Measurements from ENCODE around the gene CNR1.

Gene CNR1

DNA sequence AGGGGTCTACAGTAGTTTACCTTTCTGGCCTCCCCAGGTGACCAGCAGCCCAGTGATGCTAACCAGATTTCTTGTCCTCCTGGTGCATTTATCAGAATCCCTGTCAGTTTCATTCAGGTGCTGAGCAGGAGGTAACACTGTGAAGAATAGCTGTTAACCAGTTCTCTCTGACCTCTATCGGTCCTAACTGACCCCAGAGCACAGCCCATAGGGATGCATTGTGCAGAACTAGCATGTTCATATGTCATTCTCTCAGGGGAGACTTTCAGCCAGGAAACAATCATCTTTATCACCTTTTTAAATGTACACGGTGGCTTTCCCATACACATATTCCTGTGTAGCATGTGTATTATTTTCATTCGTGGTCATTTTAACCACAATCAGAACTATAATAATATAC is 49.9 kb downstream of the CNR1 start:
- H3K4me3 ChIP-seq (ENCODE audit: control insufficient read depth, low read depth, low read length) = no peak overlapping the region
- TF ChIP-seq CTCF (IDR thresholded peaks at IDR 0.05; ENCODE audit: control insufficient read depth, insufficient read depth, low read depth, low read length, missing control alignments) = no peak
- no peak for DNase-seq (ENCODE audit: low read depth)

DNA sequence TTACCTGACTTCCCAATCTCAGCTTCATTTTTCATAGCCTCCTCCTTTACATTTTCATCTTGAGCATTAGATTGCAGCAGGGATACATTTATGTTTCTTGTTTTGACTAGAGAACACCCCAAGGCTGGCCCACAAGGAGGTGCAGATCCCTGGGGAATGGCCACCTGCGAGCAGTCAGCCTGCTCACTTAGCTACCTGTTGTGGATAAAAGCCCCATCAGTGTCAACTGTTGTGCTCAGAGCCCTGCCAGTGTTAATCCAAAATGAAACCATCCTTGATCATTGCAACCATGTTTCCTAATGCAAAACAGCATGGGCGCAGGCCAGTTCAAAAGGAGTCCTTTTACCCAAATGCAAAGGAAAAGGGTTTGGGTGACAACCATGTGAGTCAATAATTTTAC is 50.8 kb downstream of the CNR1 start:
- no peak for DNase-seq (ENCODE audit: low read depth)
- no peak for TF ChIP-seq CTCF (IDR thresholded peaks at IDR 0.05; ENCODE audit: control insufficient read depth, insufficient read depth, low read depth, low read length, missing control alignments)
- no peak overlapping the region for H3K4me3 ChIP-seq (ENCODE audit: control insufficient read depth, low read depth, low read length)

- no peak for DNase-seq (ENCODE audit: low read depth)
- no peak for TF ChIP-seq CTCF (IDR thresholded peaks at IDR 0.05; ENCODE audit: control insufficient read depth, insufficient read depth, low read depth, low read length, missing control alignments)
Measured at GRCh38 chr6:88114838-88115237, 51.3 kb downstream of the CNR1 start.

GRCh38 chr6:88111991-88112390 is 54.2 kb downstream of the CNR1 start:
- no peak overlapping the region for H3K4me3 ChIP-seq (ENCODE audit: control insufficient read depth, low read depth, low read length)
- no peak for DNase-seq (ENCODE audit: low read depth)
- no peak for TF ChIP-seq CTCF (IDR thresholded peaks at IDR 0.05; ENCODE audit: control insufficient read depth, insufficient read depth, low read depth, low read length, missing control alignments)

More at GRCh38 chr6:88114838-88115237, 51.3 kb downstream of the CNR1 start:
- H3K4me3 ChIP-seq (ENCODE audit: control insufficient read depth, low read depth, low read length) = no peak overlapping the region

GRCh38 chr6:88107241-88107640 is 58.9 kb downstream of the CNR1 start:
- TF ChIP-seq CTCF (IDR thresholded peaks at IDR 0.05; ENCODE audit: control insufficient read depth, insufficient read depth, low read depth, low read length, missing control alignments) = no peak
- DNase-seq (ENCODE audit: low read depth) = no peak
- no peak overlapping the region for H3K4me3 ChIP-seq (ENCODE audit: control insufficient read depth, low read depth, low read length)

DNA sequence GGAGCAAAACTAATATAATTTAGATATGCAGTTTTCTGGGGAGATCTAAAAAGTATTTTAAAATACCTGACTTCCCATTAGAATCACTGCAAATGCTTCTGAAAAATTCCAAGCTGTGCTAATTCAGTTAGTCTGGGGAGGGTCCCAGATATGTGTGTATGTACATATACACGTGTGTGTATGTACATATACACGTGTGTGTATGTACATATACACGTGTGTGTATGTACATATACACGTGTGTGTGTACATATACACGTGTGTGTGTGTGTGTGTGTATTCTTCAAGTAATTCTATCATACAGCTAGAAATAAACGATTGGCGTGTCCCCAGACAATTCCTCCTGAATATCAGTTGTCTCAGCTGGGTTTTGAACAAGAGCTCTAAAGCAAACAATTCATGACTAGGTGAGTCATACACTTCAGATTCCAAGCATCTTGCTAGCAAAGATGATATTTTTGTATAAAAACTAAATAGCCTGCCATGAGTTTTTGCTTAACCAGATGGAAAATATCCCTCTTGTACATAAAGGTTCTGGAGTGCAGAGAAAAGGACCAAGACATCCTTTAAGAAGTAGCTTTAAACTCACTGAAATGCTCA is 60.3 kb downstream of the CNR1 start:
- TF ChIP-seq CTCF (IDR thresholded peaks at IDR 0.05; ENCODE audit: control insufficient read depth, insufficient read depth, low read depth, low read length, missing control alignments) = no peak
- H3K4me3 ChIP-seq (ENCODE audit: control insufficient read depth, low read depth, low read length) = no peak overlapping the region
- no peak for DNase-seq (ENCODE audit: low read depth)

All from AG09309 (cell line).